ENCODE measurements around the gene TRIM74.
"Not testable (repeated sequence)": the region's sequence is repeated elsewhere in the genome, so short reads cannot be mapped to it uniquely, and the experiment has no call there.

GRCh38 chr7:72974781-72975180 is 5.5 kb upstream of the TRIM74 start:
- TF ChIP-seq CTCF, POLR2A (IDR thresholded peaks at IDR 0.05): not testable (repeated sequence)
